ENCODE data around the gene RERE. TPM values are rescaled to one million over a fixed set of nuclear protein-coding genes. Genes with fewer than 3 reads are reported as not detected.

Gene RERE
- total RNA-seq, 1 donor from 2014 or later = 64.6 TPM

GRCh38 chr1:8856689-8857412 is 39.4 kb upstream of the RERE start:
- Histone ChIP-seq H3K4me3 (no peak overlapping the region), H3K27me3 (no peaks in the 10 kb centered on the region), H3K9me3 (no peaks in the 10 kb centered on the region), H3K36me3 (peaks cover 31 to 48% of the 10 kb centered on the region in 2 donors), H3K27ac (peak overlapping the region in 1 of 2 donors; percentile 66), H3K4me1 (peaks cover 6 to 25% of the 10 kb centered on the region in 2 donors)
- intact Hi-C loops (cut with DNase I) = loop anchor here (5.0 kb wide), 1 partner anchor 150 kb away; no protein-coding TSS in a partner anchor
- no peak for TF ChIP-seq CTCF (IDR thresholded peaks at IDR 0.05)
- no peak for DNase-seq (ENCODE audit: low spot score in 2 of 2)

GRCh38 chr1:8854240-8854639 is 36.8 kb upstream of the RERE start:
- DNase-seq (ENCODE audit: low spot score in 2 of 2) = no peak
- Histone ChIP-seq H3K27ac (peak overlapping the region; percentile 22 to 57), H3K9me3 (no peaks in the 10 kb centered on the region), H3K27me3 (no peaks in the 10 kb centered on the region), H3K4me1 (peaks cover 6 to 22% of the 10 kb centered on the region in 2 donors), H3K36me3 (peaks cover 14 to 21% of the 10 kb centered on the region in 2 donors), H3K4me3 (no peak overlapping the region)
- intact Hi-C loops (cut with DNase I) = no loop called here
- TF ChIP-seq CTCF (IDR thresholded peaks at IDR 0.05) = no peak

- intact Hi-C loops (cut with DNase I) = no loop called here
Observed at GRCh38 chr1:8851060-8851459, 33.6 kb upstream of the RERE start.

GRCh38 chr1:8848663-8849386 is 31.4 kb upstream of the RERE start:
- DNase-seq (ENCODE audit: low spot score in 2 of 2) = peak; percentile 78 to 95
- intact Hi-C loops (cut with DNase I) = loop anchor here (2.0 to 5.0 kb wide), 3 partner anchors 32 to 287 kb away; partner anchors contain the start of gene RERE
- Histone ChIP-seq H3K9me3 (no peaks in the 10 kb centered on the region), H3K4me1 (peaks cover 0 to 27% of the 10 kb centered on the region in 2 donors), H3K36me3 (no peaks in the 10 kb centered on the region), H3K4me3 (no peak overlapping the region), H3K27ac (peak overlapping the region; percentile 55 to 59), H3K27me3 (no peaks in the 10 kb centered on the region)
- TF ChIP-seq CTCF (IDR thresholded peaks at IDR 0.05) = peak; percentile 85 to 92 (median 87)

More at GRCh38 chr1:8851060-8851459, 33.6 kb upstream of the RERE start:
- Histone ChIP-seq H3K4me1 (peaks cover 0 to 12% of the 10 kb centered on the region in 2 donors), H3K4me3 (no peak overlapping the region), H3K27me3 (no peaks in the 10 kb centered on the region), H3K36me3 (no peaks in the 10 kb centered on the region), H3K27ac (no peak overlapping the region), H3K9me3 (no peaks in the 10 kb centered on the region)
- TF ChIP-seq CTCF (IDR thresholded peaks at IDR 0.05) = no peak
- no peak for DNase-seq (ENCODE audit: low spot score in 2 of 2)

- Histone ChIP-seq H3K27me3 (no peaks in the 10 kb centered on the region), H3K4me3 (no peak overlapping the region), H3K36me3 (no peaks in the 10 kb centered on the region), H3K9me3 (no peaks in the 10 kb centered on the region), H3K27ac (peak overlapping the region; percentile 55 to 59), H3K4me1 (peaks cover 0 to 27% of the 10 kb centered on the region in 2 donors)
- intact Hi-C loops (cut with DNase I) = loop anchor here (2.0 to 5.0 kb wide), 3 partner anchors 31 to 286 kb away; partner anchors contain the start of gene RERE
- DNase-seq (ENCODE audit: low spot score in 2 of 2) = no peak
- no peak for TF ChIP-seq CTCF (IDR thresholded peaks at IDR 0.05)
Observed at GRCh38 chr1:8847990-8848389, 30.6 kb upstream of the RERE start.
